DND-41 (cell line): Measurements from ENCODE around the gene USB1.

Experiments
- ATAC-seq: fragments of 200-7000 bp; cut with Tn5 transposase; 3 replicates; pipeline ENCODE4 v1.9.1; 2021; ENCODE audit warnings: low read depth; ENCODE audit not compliant: insufficient read depth
- DNase-seq: peaks from one replicate; pipeline ENCODE4 v3.0.0-alpha.2; 2020
- H2AFZ ChIP-seq: 2 replicates; pipeline ENCODE4 v1.6.0; 2012; ENCODE audit warnings: low read depth, low read length
- H3K27ac ChIP-seq: 2 replicates; pipeline ENCODE4 v1.5.1; 2012; ENCODE audit warnings: low read length, inconsistent platforms
- H3K27me3 ChIP-seq: fragments of 200-600 bp; sonication (generic); 2 replicates; pipeline ENCODE4 v1.6.0; 2012; ENCODE audit warnings: low read length, mild to moderate bottlenecking, inconsistent platforms; ENCODE audit not compliant: insufficient read depth, poor library complexity
- H3K36me3 ChIP-seq: 2 replicates; pipeline ENCODE4 v1.5.1; 2012; ENCODE audit warnings: low read length, inconsistent platforms; ENCODE audit not compliant: insufficient read depth
- H3K4me1 ChIP-seq: 2 replicates; pipeline ENCODE4 v1.5.1; 2012; ENCODE audit warnings: mild to moderate bottlenecking, low read length; ENCODE audit not compliant: insufficient read depth
- H3K4me2 ChIP-seq: 2 replicates; pipeline ENCODE4 v1.6.0; 2012; ENCODE audit warnings: mild to moderate bottlenecking, moderate library complexity, low read length, inconsistent platforms; ENCODE audit not compliant: insufficient read depth
- H3K4me3 ChIP-seq, 2 experiments: fragments of 200-600 bp in 1 of 2; shearing (Covaris generic) in 1 of 2; 2 replicates each; pipeline ENCODE4 v1.5.1; 2012 to 2016; ENCODE audit warnings: inconsistent platforms in 2 of 2, low read length in 2 of 2, mild to moderate bottlenecking in 2 of 2, low read depth in 1 of 2, moderate library complexity in 1 of 2
- H3K79me2 ChIP-seq: 2 replicates; pipeline ENCODE4 v1.6.0; 2012; ENCODE audit warnings: low read length, inconsistent platforms; ENCODE audit not compliant: insufficient read depth
- H3K9ac ChIP-seq: 2 replicates; pipeline ENCODE4 v1.6.0; 2012; ENCODE audit warnings: low read depth, mild to moderate bottlenecking, inconsistent platforms, low read length, moderate library complexity
- H3K9me3 ChIP-seq: 2 replicates; pipeline ENCODE4 v1.5.1; 2012; ENCODE audit warnings: low read length, moderate library complexity, mild to moderate bottlenecking, inconsistent platforms; ENCODE audit not compliant: insufficient read depth, severe bottlenecking
- H4K20me1 ChIP-seq: 2 replicates; pipeline ENCODE4 v1.6.0; 2012; ENCODE audit warnings: low read length; ENCODE audit not compliant: insufficient read depth
- EZH2 ChIP-seq: IDR thresholded peaks from 3 replicates; pipeline ENCODE4 v1.6.1; 2012; ENCODE audit warnings: borderline replicate concordance, low read depth, mild to moderate bottlenecking, moderate library complexity, low read length, inconsistent platforms; ENCODE audit not compliant: severe bottlenecking
- TF ChIP-seq, protein P1 (sequence below): IDR thresholded peaks from 2 replicates; pipeline ENCODE4 v1.5.1; 2012; ENCODE audit warnings: borderline replicate concordance, low read length, moderate library complexity, mild to moderate bottlenecking; ENCODE audit not compliant: poor library complexity, severe bottlenecking; ENCODE audit errors: extremely low read depth

Gene USB1

DNA sequence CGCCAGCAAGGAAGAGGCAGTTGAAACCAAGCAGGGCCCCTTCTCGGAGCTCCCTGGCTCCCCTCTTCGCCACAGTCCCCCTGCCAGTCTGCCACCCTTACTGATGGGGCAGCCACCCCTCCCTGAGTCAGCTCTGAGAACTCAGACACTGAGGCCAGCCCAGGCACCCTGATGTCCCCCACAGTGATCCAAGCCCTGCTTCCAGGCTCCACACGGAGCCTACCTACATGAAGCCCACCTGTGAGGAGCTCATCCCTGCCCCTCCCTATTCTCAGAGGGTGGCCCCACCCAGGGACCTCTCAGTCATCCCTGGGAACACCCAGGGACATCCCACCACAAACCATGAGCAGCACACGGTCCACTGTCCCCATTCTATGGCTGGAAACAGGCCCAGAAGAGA lies 39.2 kb upstream of the USB1 start:
- H3K9me3 ChIP-seq, result no peaks in the 10 kb centered on the region
- no peak overlapping the region for H3K9ac ChIP-seq
- DNase-seq (no peak), ATAC-seq (no peak)
- no peak overlapping the region for H2AFZ ChIP-seq
- no peaks in the 10 kb centered on the region for H3K79me2 ChIP-seq
- no peaks in the 10 kb centered on the region for H3K4me1 ChIP-seq
- no peak overlapping the region for H3K4me2 ChIP-seq
- no peak overlapping the region for H3K27ac ChIP-seq
- no peaks in the 10 kb centered on the region for H3K27me3 ChIP-seq
- TF ChIP-seq, protein P1, sequence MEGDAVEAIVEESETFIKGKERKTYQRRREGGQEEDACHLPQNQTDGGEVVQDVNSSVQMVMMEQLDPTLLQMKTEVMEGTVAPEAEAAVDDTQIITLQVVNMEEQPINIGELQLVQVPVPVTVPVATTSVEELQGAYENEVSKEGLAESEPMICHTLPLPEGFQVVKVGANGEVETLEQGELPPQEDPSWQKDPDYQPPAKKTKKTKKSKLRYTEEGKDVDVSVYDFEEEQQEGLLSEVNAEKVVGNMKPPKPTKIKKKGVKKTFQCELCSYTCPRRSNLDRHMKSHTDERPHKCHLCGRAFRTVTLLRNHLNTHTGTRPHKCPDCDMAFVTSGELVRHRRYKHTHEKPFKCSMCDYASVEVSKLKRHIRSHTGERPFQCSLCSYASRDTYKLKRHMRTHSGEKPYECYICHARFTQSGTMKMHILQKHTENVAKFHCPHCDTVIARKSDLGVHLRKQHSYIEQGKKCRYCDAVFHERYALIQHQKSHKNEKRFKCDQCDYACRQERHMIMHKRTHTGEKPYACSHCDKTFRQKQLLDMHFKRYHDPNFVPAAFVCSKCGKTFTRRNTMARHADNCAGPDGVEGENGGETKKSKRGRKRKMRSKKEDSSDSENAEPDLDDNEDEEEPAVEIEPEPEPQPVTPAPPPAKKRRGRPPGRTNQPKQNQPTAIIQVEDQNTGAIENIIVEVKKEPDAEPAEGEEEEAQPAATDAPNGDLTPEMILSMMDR, result no peak
- no peak for TF ChIP-seq EZH2
- H3K4me3 ChIP-seq, result no peak overlapping the region
- no peaks in the 10 kb centered on the region; the same call in 1 of the 2 replicates for H4K20me1 ChIP-seq
- H3K36me3 ChIP-seq, result no peaks in the 10 kb centered on the region

DNA sequence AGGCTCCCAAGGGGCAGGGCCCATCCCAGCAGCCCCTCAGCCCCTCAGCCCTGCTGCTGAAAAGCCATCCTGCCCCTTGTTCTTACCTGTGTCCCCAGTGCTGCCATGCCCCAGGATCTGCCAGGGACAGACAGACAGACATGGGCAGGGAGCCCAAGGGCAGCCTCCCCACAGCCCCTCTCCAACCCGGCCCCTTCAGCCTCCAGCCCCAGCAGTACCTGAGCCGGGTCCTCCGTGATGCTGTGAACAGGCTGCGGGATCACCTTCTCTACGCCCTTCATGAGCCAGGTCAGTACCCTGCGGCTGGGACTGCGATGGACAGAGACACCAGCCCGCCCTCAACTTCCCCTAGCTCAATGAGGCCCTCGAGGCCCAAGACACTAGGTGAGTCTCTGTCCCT lies 38.5 kb upstream of the USB1 start:
- TF ChIP-seq, protein P1, result no peak
- no peak for TF ChIP-seq EZH2
- no peak overlapping the region for H3K9ac ChIP-seq
- no peak for DNase-seq

DNA sequence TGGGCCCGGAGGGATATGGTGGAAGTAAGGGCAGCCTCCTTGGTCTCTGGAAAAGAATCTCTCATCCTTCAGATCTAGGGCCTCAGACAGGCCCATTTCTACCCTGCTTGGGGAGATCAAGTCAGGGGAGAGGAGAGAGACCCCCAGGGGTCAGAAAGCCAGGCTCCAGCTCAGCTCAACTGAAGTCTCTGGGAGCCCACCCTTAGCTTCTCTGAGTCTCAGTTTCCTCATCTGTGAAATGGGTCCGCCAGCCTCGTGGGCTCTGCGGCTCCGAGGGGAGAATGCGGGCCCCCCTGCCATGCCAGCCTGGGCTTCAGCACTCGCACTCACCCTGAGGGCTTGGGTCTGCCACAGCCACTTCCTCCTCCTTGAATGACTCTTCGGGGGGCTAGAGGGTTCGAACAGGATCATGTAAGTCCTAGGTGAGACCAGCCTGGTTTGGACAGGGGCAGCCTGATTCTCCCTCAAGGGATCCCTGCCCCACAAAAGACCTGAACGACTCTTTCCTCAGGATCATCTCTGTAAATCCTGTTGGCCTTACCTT lies 37.0 kb upstream of the USB1 start:
- ATAC-seq (no peak), DNase-seq (no peak)
- Histone ChIP-seq H3K36me3 (no peaks in the 10 kb centered on the region), H3K27me3 (no peaks in the 10 kb centered on the region), H3K79me2 (no peaks in the 10 kb centered on the region), H3K9me3 (no peaks in the 10 kb centered on the region), H2AFZ (no peak overlapping the region), H4K20me1 (no peaks in the 10 kb centered on the region; the same call in 1 of the 2 replicates), H3K4me2 (no peak overlapping the region), H3K9ac (no peak overlapping the region), H3K4me1 (no peaks in the 10 kb centered on the region), H3K27ac (no peak overlapping the region), H3K4me3 (no peak overlapping the region)
- no peak for TF ChIP-seq EZH2
- TF ChIP-seq, protein P1, result no peak

More for the DNA sequence above, 38.5 kb upstream of the USB1 start:
- Histone ChIP-seq H3K4me2 (no peak overlapping the region), H3K4me3 (no peak overlapping the region), H3K79me2 (no peaks in the 10 kb centered on the region), H3K27ac (no peak overlapping the region), H2AFZ (no peak overlapping the region), H3K9me3 (no peaks in the 10 kb centered on the region), H3K36me3 (no peaks in the 10 kb centered on the region), H3K4me1 (no peaks in the 10 kb centered on the region), H4K20me1 (no peaks in the 10 kb centered on the region; the same call in 1 of the 2 replicates), H3K27me3 (no peaks in the 10 kb centered on the region)
- no peak for ATAC-seq

- Histone ChIP-seq H4K20me1 (no peaks in the 10 kb centered on the region; the same call in 1 of the 2 replicates), H3K4me2 (no peak overlapping the region), H3K79me2 (no peaks in the 10 kb centered on the region), H3K9me3 (no peaks in the 10 kb centered on the region), H3K9ac (no peak overlapping the region), H2AFZ (no peak overlapping the region), H3K27me3 (no peaks in the 10 kb centered on the region), H3K27ac (no peak overlapping the region), H3K36me3 (no peaks in the 10 kb centered on the region), H3K4me1 (no peaks in the 10 kb centered on the region), H3K4me3 (no peak overlapping the region)
- ATAC-seq (no peak), DNase-seq (no peak)
- no peak for TF ChIP-seq EZH2
- TF ChIP-seq, protein P1, result no peak
These were observed 34.9 kb upstream of the USB1 start for GRCh38 chr16:57966204-57966771.
